ENCODE measurements around the gene CRISPLD2. TPM values are rescaled to one million over a fixed set of nuclear protein-coding genes. Genes with fewer than 3 reads are reported as not detected.

CRISPLD2 gene
- total and polyA plus RNA-seq, 2 donors (not counting 1 experiment from before 2014, with no cell fraction given) = 37.0 to 96.2 TPM

GRCh38 chr16:84859681-84860080 is 39.9 kb downstream of the CRISPLD2 start:
- H2AFZ ChIP-seq (ENCODE audit: low read length) = no peak overlapping the region
- DNase-seq (ENCODE audit: low read depth in 2 of 2) = no peak
- H3K9ac ChIP-seq (ENCODE audit: insufficient read depth, low read length) = no peak overlapping the region
- H3K9me3 ChIP-seq (ENCODE audit: control insufficient read depth, insufficient read depth, low read depth, low read length) = no peaks in the 10 kb centered on the region
- H3K79me2 ChIP-seq (ENCODE audit: control insufficient read depth, insufficient read depth, low read length) = no peaks in the 10 kb centered on the region
- no peaks in the 10 kb centered on the region for H4K20me1 ChIP-seq (ENCODE audit: control insufficient read depth, extremely low read depth, insufficient read depth, low read length)
- H3K4me3 ChIP-seq (replicated peaks in 1 of 4; ENCODE audit: control extremely low read depth in 1 of 4, insufficient read depth in 1 of 4, low read depth in 3 of 4, low read length in 4 of 4) = no peak overlapping the region
- no peak for TF ChIP-seq EZH2 (IDR thresholded peaks at IDR 0.05; ENCODE audit: low read length, missing control alignments)
- no peak for TF ChIP-seq CTCF (conservative IDR thresholded peaks at IDR 0.05 in 1 of 2, IDR thresholded peaks at IDR 0.05 in 1 of 2; ENCODE audit: low read depth in 1 of 2, low read length in 2 of 2)
- no peaks in the 10 kb centered on the region for H3K4me1 ChIP-seq (ENCODE audit: control insufficient read depth, extremely low read depth, insufficient read depth, low read length)
- H3K36me3 ChIP-seq (ENCODE audit: control insufficient read depth, insufficient read depth, low read length) = no peaks in the 10 kb centered on the region
- no peaks in the 10 kb centered on the region for H3K27me3 ChIP-seq (ENCODE audit: control insufficient read depth, insufficient read depth, low read length)
- no peak overlapping the region for H3K4me2 ChIP-seq (ENCODE audit: extremely low read depth, insufficient read depth, low read length)
- H3K27ac ChIP-seq (ENCODE audit: insufficient read depth, low read length) = no peak overlapping the region

- DNase-seq (ENCODE audit: low read depth in 2 of 2) = no peak
These were observed 40.6 kb downstream of the CRISPLD2 start for GRCh38 chr16:84860383-84860782.

GRCh38 chr16:84861671-84862070 is 41.9 kb downstream of the CRISPLD2 start:
- Histone ChIP-seq H3K9me3 (ENCODE audit: control insufficient read depth, insufficient read depth, low read depth, low read length) (no peaks in the 10 kb centered on the region), H3K4me3 (replicated peaks in 1 of 4; ENCODE audit: control extremely low read depth in 1 of 4, insufficient read depth in 1 of 4, low read depth in 3 of 4, low read length in 4 of 4) (no peak overlapping the region), H3K27me3 (ENCODE audit: control insufficient read depth, insufficient read depth, low read length) (no peaks in the 10 kb centered on the region), H3K4me2 (ENCODE audit: extremely low read depth, insufficient read depth, low read length) (no peak overlapping the region), H3K4me1 (ENCODE audit: control insufficient read depth, extremely low read depth, insufficient read depth, low read length) (no peaks in the 10 kb centered on the region), H3K9ac (ENCODE audit: insufficient read depth, low read length) (no peak overlapping the region), H2AFZ (ENCODE audit: low read length) (no peak overlapping the region), H4K20me1 (ENCODE audit: control insufficient read depth, extremely low read depth, insufficient read depth, low read length) (no peaks in the 10 kb centered on the region), H3K27ac (ENCODE audit: insufficient read depth, low read length) (no peak overlapping the region), H3K79me2 (ENCODE audit: control insufficient read depth, insufficient read depth, low read length) (no peaks in the 10 kb centered on the region), H3K36me3 (ENCODE audit: control insufficient read depth, insufficient read depth, low read length) (no peaks in the 10 kb centered on the region)
- TF ChIP-seq EZH2 (IDR thresholded peaks at IDR 0.05; ENCODE audit: low read length, missing control alignments) (no peak), CTCF (conservative IDR thresholded peaks at IDR 0.05 in 1 of 2, IDR thresholded peaks at IDR 0.05 in 1 of 2; ENCODE audit: low read depth in 1 of 2, low read length in 2 of 2) (no peak)
- DNase-seq (ENCODE audit: low read depth in 2 of 2) = no peak

More at GRCh38 chr16:84860383-84860782, 40.6 kb downstream of the CRISPLD2 start:
- no peak overlapping the region for H3K9ac ChIP-seq (ENCODE audit: insufficient read depth, low read length)
- H3K4me3 ChIP-seq (replicated peaks in 1 of 4; ENCODE audit: control extremely low read depth in 1 of 4, insufficient read depth in 1 of 4, low read depth in 3 of 4, low read length in 4 of 4) = no peak overlapping the region
- H3K27ac ChIP-seq (ENCODE audit: insufficient read depth, low read length) = no peak overlapping the region
- no peaks in the 10 kb centered on the region for H3K79me2 ChIP-seq (ENCODE audit: control insufficient read depth, insufficient read depth, low read length)
- no peak for TF ChIP-seq EZH2 (IDR thresholded peaks at IDR 0.05; ENCODE audit: low read length, missing control alignments)
- TF ChIP-seq CTCF (conservative IDR thresholded peaks at IDR 0.05 in 1 of 2, IDR thresholded peaks at IDR 0.05 in 1 of 2; ENCODE audit: low read depth in 1 of 2, low read length in 2 of 2) = no peak
- H3K36me3 ChIP-seq (ENCODE audit: control insufficient read depth, insufficient read depth, low read length) = no peaks in the 10 kb centered on the region
- no peaks in the 10 kb centered on the region for H3K9me3 ChIP-seq (ENCODE audit: control insufficient read depth, insufficient read depth, low read depth, low read length)
- no peak overlapping the region for H3K4me2 ChIP-seq (ENCODE audit: extremely low read depth, insufficient read depth, low read length)
- H3K27me3 ChIP-seq (ENCODE audit: control insufficient read depth, insufficient read depth, low read length) = no peaks in the 10 kb centered on the region
- no peaks in the 10 kb centered on the region for H4K20me1 ChIP-seq (ENCODE audit: control insufficient read depth, extremely low read depth, insufficient read depth, low read length)
- H2AFZ ChIP-seq (ENCODE audit: low read length) = no peak overlapping the region
- no peaks in the 10 kb centered on the region for H3K4me1 ChIP-seq (ENCODE audit: control insufficient read depth, extremely low read depth, insufficient read depth, low read length)
